Activated naive CD4-positive, alpha-beta T cell treated with anti-CD3 and anti-CD28 coated beads for 36 hours (primary cell): ENCODE results near the gene NFX1. TPM values are rescaled to one million over a fixed set of nuclear protein-coding genes. Genes with fewer than 3 reads are reported as not detected.
"Not testable (repeated sequence)": the region's sequence is repeated elsewhere in the genome, so short reads cannot be mapped to it uniquely, and the experiment has no call there.

Experiments
- CTCF ChIA-PET: fragments of 350-600 bp; sonication (Branson Sonifier 250); formaldehyde crosslinking; loops from one replicate; lab custom pipeline; 2021; ENCODE audit warnings: antibody characterized with exemption; lab: Charles Lee
- DNase-seq: peaks from one replicate; pipeline ENCODE4 v3.0.0-alpha.2; 2020
- H3K27ac Mint-ChIP-seq: one replicate; pipeline ENCODE4 v1.8.0; 2021; ENCODE audit warnings: mild to moderate bottlenecking, mixed read lengths
- H3K27me3 Mint-ChIP-seq: one replicate; pipeline ENCODE4 v1.8.0; 2021; ENCODE audit warnings: low read depth, mixed read lengths
- H3K36me3 Mint-ChIP-seq: one replicate; pipeline ENCODE4 v1.8.0; 2021; ENCODE audit warnings: low read depth, mixed read lengths
- H3K4me1 Mint-ChIP-seq: one replicate; pipeline ENCODE4 v1.8.0; 2021; ENCODE audit warnings: low read depth, mixed read lengths
- H3K4me3 Mint-ChIP-seq: one replicate; pipeline ENCODE4 v1.8.0; 2021; ENCODE audit warnings: mild to moderate bottlenecking, moderate library complexity, mixed read lengths
- H3K9me3 Mint-ChIP-seq: one replicate; pipeline ENCODE4 v1.8.0; 2021; ENCODE audit warnings: mixed read lengths
- intact Hi-C: fragments of 100-400 bp; cut with micrococcal nuclease; formaldehyde crosslinking; loops from one replicate; pipeline ENCODE4 v1.15.1; 2023
- total RNA-seq, 2 experiments: library from RNA; stranded (reverse); gene quantifications; one replicate each; pipeline ENCODE4 v1.2.3, GENCODE V29; 2021

Gene NFX1
- total RNA-seq, 2 experiments from 2014 or later: 32.4 to 32.6 TPM

DNA sequence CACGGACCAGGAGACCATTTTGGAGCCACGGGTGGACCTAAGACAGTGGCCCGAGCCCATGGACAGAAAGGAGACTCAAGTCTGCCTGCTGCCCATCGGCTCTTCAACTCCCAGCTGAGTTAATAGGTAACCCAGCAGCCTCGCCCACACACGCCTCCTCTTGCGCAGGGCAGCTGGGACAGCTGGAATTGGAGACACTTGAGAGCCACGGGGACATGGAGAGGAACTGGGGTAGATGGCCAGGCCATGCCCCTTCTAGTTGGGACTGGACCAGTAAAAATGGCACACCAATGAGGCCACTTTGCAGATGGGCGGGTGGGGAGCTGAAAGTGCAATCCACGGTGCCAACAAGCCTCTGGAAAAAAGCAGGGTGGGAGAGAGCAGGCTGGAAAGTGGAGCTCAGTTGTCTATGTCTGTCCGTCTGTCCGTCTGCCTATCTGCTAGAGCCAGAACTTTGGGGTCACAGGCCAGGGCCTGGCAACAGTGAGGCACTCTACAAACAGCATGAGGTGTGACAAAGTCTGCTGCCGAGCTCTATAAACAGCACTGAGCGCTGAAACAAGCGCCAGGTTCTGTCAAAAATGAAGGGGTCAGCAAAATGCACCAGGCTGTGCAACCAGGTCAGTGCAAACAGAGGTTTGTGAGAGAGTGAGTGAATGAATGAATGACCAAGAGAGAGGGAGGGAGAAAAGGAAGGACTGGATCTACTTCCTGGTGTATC is 105.0 kb downstream of the NFX1 start:
- H3K36me3 Mint-ChIP-seq, DNase-seq, intact Hi-C loops, H3K27me3 Mint-ChIP-seq, H3K27ac Mint-ChIP-seq, H3K4me3 Mint-ChIP-seq, H3K9me3 Mint-ChIP-seq, CTCF ChIA-PET, H3K4me1 Mint-ChIP-seq: not testable (repeated sequence)

- DNase-seq, intact Hi-C loops, H3K36me3 Mint-ChIP-seq, H3K4me3 Mint-ChIP-seq, H3K4me1 Mint-ChIP-seq, H3K27me3 Mint-ChIP-seq, CTCF ChIA-PET, H3K27ac Mint-ChIP-seq, H3K9me3 Mint-ChIP-seq: not testable (repeated sequence)
These were observed 107.5 kb downstream of the NFX1 start for GRCh38 chr9:33397801-33398200.

- H3K4me1 Mint-ChIP-seq, H3K9me3 Mint-ChIP-seq, H3K27ac Mint-ChIP-seq, H3K27me3 Mint-ChIP-seq, H3K36me3 Mint-ChIP-seq, DNase-seq, H3K4me3 Mint-ChIP-seq, intact Hi-C loops: not testable (repeated sequence)
- CTCF ChIA-PET: interaction anchor here (0.7 kb wide), 1 partner anchor 68 kb away, joined by 3 read pairs; no protein-coding TSS in a partner anchor
These were observed 108.7 kb downstream of the NFX1 start for GRCh38 chr9:33399047-33399446.

- not testable (repeated sequence) for H3K4me1 Mint-ChIP-seq, H3K4me3 Mint-ChIP-seq, H3K36me3 Mint-ChIP-seq, H3K9me3 Mint-ChIP-seq, H3K27me3 Mint-ChIP-seq, H3K27ac Mint-ChIP-seq, DNase-seq
- CTCF ChIA-PET: interaction anchor here (4.4 kb wide), 1 partner anchor 63 kb away, joined by 69 read pairs; no protein-coding TSS in a partner anchor
- intact Hi-C loops: loop anchor here (5.0 kb wide), 2 partner anchors 115 to 220 kb away; no protein-coding TSS in a partner anchor
These were observed 111.5 kb downstream of the NFX1 start for GRCh38 chr9:33401809-33402208.

GRCh38 chr9:33402371-33402770 is 112.1 kb downstream of the NFX1 start, which contains the start of gene AQP7:
Gene AQP7, minus strand, starts transcription at chr9:33402568. Its CDS starts 1,306 bp downstream, at chr9:33401262.
- H3K27ac Mint-ChIP-seq, H3K27me3 Mint-ChIP-seq, H3K4me1 Mint-ChIP-seq, H3K4me3 Mint-ChIP-seq, H3K9me3 Mint-ChIP-seq, H3K36me3 Mint-ChIP-seq, DNase-seq: not testable (repeated sequence)
- intact Hi-C loops: loop anchor here (5.0 kb wide), 2 partner anchors 115 to 220 kb away; no protein-coding TSS in a partner anchor
- CTCF ChIA-PET: interaction anchor here (1.2 to 4.4 kb wide), 7 partner anchors 13 to 72 kb away, joined by 3 to 69 read pairs (median 14); partner anchors contain the start of genes AQP3 and NOL6

- CTCF ChIA-PET: interaction anchor here (0.6 to 4.4 kb wide), 16 partner anchors 9 to 417 kb away, joined by 3 to 69 read pairs (median 6); partner anchors contain the start of genes AQP3 and NOL6
- Mint-ChIP-seq H3K4me1 (no peaks in the 10 kb centered on the region), H3K4me3 (no peak overlapping the region), H3K9me3 (no peaks in the 10 kb centered on the region), H3K27ac (no peak overlapping the region), H3K27me3 (no peaks in the 10 kb centered on the region), H3K36me3 (no peaks in the 10 kb centered on the region)
- intact Hi-C loops: loop anchor here (1.0 to 5.0 kb wide), 6 partner anchors 11 to 318 kb away; partner anchors contain the start of gene AQP3
- DNase-seq: no peak
These were observed 113.8 kb downstream of the NFX1 start for GRCh38 chr9:33403941-33404787.

DNA sequence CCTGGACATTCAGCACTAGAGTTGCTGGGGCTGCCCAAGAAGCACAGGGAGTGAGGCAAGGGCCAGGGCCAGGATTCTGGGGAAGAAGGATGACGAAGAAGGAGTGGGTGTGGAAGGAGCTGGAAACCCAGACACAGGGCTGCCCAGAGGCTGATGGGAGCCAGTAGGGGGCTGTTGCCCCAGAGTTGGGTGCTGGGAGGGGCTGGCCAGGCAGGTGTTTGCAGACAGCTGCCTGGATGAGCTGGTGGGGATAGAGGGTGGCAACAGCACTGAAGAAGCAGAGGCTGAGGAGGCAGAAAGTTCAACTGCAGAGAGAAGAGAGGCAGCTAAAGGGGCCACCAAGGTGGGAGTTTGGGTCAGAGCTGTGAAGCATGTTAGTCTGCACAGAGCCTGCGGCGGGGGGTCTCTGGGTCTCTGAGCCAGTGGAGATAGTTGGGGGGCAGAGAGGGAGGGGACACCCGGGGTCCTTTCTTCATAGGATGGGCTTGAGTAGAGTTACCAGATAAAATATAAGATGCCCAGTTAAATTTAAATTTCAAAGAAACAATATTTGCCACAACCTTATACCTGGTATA is 114.6 kb downstream of the NFX1 start:
- no peak overlapping the region for H3K27ac Mint-ChIP-seq
- no peaks in the 10 kb centered on the region for H3K27me3 Mint-ChIP-seq
- DNase-seq: no peak
- no peaks in the 10 kb centered on the region for H3K9me3 Mint-ChIP-seq
- intact Hi-C loops: loop anchor here (5.0 kb wide), 2 partner anchors 112 to 217 kb away; no protein-coding TSS in a partner anchor
- H3K4me1 Mint-ChIP-seq: no peaks in the 10 kb centered on the region
- CTCF ChIA-PET: interaction anchor here (1.1 to 4.4 kb wide), 8 partner anchors 11 to 117 kb away, joined by 3 to 69 read pairs (median 14); partner anchors contain the start of genes AQP3 and NOL6
- H3K4me3 Mint-ChIP-seq: no peak overlapping the region
- H3K36me3 Mint-ChIP-seq: no peaks in the 10 kb centered on the region

DNA sequence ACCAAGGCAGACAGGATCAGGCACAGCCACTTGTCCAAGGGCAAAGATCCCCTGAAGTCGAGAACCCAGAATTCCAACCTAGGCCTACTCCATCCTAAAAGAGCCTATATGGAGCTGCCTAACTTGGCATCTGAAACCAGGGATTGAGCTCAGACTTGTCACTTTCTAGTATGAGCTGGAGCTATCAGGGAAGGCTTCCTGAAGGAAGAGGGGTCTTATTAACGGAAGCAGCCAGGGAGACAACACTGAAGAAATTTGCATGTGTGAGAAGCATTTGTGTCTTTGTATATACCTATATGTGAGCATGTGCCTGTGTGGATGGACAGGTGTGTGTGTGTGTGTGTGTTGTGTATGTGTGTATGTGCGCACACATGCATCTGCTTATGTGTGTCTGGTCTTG is 116.7 kb downstream of the NFX1 start:
- intact Hi-C loops: no loop called here
- Mint-ChIP-seq H3K27me3 (no peaks in the 10 kb centered on the region), H3K4me1 (peaks cover 2% of the 10 kb centered on the region), H3K4me3 (no peak overlapping the region), H3K27ac (no peak overlapping the region), H3K36me3 (no peaks in the 10 kb centered on the region), H3K9me3 (no peaks in the 10 kb centered on the region)
- CTCF ChIA-PET: interaction anchor here (0.7 to 2.2 kb wide), 4 partner anchors 32 to 60 kb away, joined by 3 to 11 read pairs (median 6); partner anchors contain the start of gene AQP3
- DNase-seq: no peak

- peaks cover 2% of the 10 kb centered on the region for H3K4me1 Mint-ChIP-seq
- H3K4me3 Mint-ChIP-seq: no peak overlapping the region
- H3K27ac Mint-ChIP-seq: no peak overlapping the region
- CTCF ChIA-PET: interaction anchor here (0.6 to 2.2 kb wide), 3 partner anchors 33 to 55 kb away, joined by 3 to 11 read pairs (median 8); partner anchors contain the start of gene AQP3
- intact Hi-C loops: no loop called here
- no peaks in the 10 kb centered on the region for H3K27me3 Mint-ChIP-seq
- H3K9me3 Mint-ChIP-seq: no peaks in the 10 kb centered on the region
- no peak for DNase-seq
- no peaks in the 10 kb centered on the region for H3K36me3 Mint-ChIP-seq
These were observed 117.8 kb downstream of the NFX1 start for GRCh38 chr9:33408087-33408486.

GRCh38 chr9:33414268-33414667 is 124.0 kb downstream of the NFX1 start:
- CTCF ChIA-PET: interaction anchor here (0.6 to 9.8 kb wide), 9 partner anchors 9 to 59 kb away, joined by 3 to 100 read pairs (median 24); partner anchors contain the start of genes AQP3 and NOL6
- Mint-ChIP-seq H3K36me3 (no peaks in the 10 kb centered on the region), H3K27me3 (no peaks in the 10 kb centered on the region), H3K4me3 (no peak overlapping the region), H3K9me3 (no peaks in the 10 kb centered on the region), H3K27ac (peak overlapping the region; percentile 69), H3K4me1 (peaks cover 43% of the 10 kb centered on the region)
- peak; percentile 49 for DNase-seq
- intact Hi-C loops: no loop called here

- intact Hi-C loops: loop anchor here (1.0 kb wide), 9 partner anchors 12 to 339 kb away; partner anchors contain the start of genes NOL6 and SMU1
- no peaks in the 10 kb centered on the region for H3K27me3 Mint-ChIP-seq
- peak overlapping the region; percentile 89 for H3K27ac Mint-ChIP-seq
- no peaks in the 10 kb centered on the region for H3K9me3 Mint-ChIP-seq
- CTCF ChIA-PET: interaction anchor here (0.5 to 9.8 kb wide), 24 partner anchors 8 to 180 kb away, joined by 3 to 100 read pairs (median 6); partner anchors contain the start of genes AQP3 and NOL6
- H3K4me1 Mint-ChIP-seq: peaks cover 43% of the 10 kb centered on the region
- DNase-seq: no peak
- no peaks in the 10 kb centered on the region for H3K36me3 Mint-ChIP-seq
- no peak overlapping the region for H3K4me3 Mint-ChIP-seq
These were observed 124.7 kb downstream of the NFX1 start for GRCh38 chr9:33414889-33415500.
